Measurements from ENCODE around the gene WTIP. TPM values are rescaled to one million over a fixed set of nuclear protein-coding genes. Genes with fewer than 3 reads are reported as not detected.
"Not testable (repeated sequence)": the region's sequence is repeated elsewhere in the genome, so short reads cannot be mapped to it uniquely, and the experiment has no call there.

WTIP gene
- polyA plus RNA-seq, 3 donors from 2014 or later, result 0.03 TPM; not detected in 2

- Mint-ChIP-seq H3K27ac (no peak overlapping the region), H3K27me3 (ENCODE audit: low read depth in 3 of 3) (peaks cover 0 to 2% (median 2%) of the 10 kb centered on the region in 3 donors), H3K4me3 (no peak overlapping the region), H3K36me3 (no peaks in the 10 kb centered on the region), H3K9me3 (no peaks in the 10 kb centered on the region), H3K4me1 (no peaks in the 10 kb centered on the region)
- DNase-seq, result no peak
Measured at GRCh38 chr19:34502582-34503411, 21.2 kb downstream of the WTIP start.

DNA sequence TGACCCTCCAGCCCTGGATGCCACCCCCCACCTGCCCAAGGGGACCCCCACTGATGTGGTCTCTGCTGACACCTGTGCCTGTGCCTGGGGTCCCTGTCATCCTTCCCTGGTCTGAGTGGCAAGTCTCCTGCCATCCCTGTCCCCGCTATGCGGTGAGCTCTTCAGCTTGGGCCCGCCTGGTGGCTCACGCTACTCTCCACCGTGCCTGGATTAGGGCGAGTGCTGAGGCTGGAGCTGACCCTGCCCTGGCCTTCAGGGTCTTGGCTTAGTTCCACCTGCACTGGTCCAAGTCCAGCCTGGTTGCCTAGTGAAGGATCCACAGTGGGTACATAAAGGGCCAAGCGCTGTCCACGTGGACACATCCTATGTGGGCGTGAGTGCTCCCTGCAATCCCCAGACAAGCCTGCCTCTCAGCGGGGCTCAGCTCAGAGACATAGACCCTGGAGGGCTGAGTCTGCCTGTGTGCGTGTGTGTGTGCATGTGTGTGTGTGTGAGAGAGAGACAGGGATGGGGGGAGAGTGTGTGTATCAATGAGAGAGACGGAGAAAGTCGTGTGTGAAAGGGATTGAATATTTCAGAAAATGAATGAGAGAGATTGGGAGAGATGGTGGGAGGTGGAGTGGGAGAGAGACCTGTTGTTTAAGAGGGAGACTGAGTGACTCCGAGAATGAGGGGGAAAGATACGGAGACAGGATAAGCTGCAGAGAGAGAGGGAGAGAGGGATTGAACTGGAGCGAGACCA is 22.1 kb downstream of the WTIP start:
- Mint-ChIP-seq H3K27me3 (ENCODE audit: low read depth in 3 of 3) (peaks cover 0 to 2% (median 2%) of the 10 kb centered on the region in 3 donors), H3K9me3 (no peaks in the 10 kb centered on the region), H3K4me3 (no peak overlapping the region), H3K27ac (no peak overlapping the region), H3K4me1 (no peaks in the 10 kb centered on the region), H3K36me3 (no peaks in the 10 kb centered on the region)
- DNase-seq, result no peak

DNA sequence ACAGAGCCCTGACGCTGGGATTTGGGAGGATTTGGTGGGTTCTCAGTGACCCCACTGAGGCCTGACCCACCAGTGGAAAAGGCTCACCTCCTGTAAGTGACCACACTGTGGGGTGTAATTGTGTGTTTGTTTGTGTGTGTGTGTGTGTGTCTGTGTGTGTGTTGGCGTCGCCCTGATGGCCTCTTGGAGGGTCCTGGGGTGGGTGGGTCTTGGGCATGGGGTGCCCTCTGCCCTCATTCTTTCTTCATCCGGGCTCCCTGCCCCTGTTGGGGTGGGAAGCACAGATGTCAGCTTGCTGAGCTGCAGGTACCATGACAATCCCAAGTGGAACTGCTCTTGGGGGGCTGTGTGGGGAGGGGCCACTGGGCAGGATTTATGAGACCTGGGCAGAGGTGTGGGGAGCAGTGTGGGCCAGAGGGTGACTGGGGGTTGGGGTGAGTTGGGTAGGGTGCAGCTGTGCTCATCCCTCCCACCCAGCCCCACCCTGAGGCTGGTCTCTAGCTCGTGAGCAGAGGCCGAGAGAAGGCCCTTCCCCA is 22.8 kb downstream of the WTIP start:
- Mint-ChIP-seq H3K27me3 (ENCODE audit: low read depth in 3 of 3) (peaks cover 1 to 3% (median 2%) of the 10 kb centered on the region in 3 donors), H3K9me3 (no peaks in the 10 kb centered on the region), H3K4me1 (no peaks in the 10 kb centered on the region), H3K36me3 (no peaks in the 10 kb centered on the region), H3K4me3 (no peak overlapping the region), H3K27ac (no peak overlapping the region)
- no peak for DNase-seq

DNA sequence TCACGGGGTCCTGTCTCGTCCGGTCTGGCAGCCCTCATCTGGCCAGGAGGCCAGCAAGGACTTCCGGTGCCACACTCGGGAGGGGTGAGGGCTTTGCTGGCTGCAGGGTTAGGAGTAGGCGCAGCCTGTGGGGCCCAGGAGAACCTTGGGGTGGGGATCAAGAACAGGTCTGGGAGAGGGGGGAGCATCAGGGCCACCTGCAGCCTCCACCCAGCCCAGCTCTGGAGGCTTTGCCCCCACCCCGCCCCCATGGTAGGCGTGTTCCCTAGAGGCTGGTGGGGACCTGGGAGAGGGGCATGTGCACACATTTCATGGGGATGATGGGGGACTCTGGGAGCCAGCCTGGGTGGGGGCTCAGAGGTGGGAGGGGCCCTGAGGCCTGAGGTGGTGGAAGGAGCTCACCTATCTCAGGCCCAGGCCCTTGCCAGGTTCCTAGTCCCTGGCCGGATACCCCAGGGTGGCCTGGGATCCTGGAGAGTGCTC is 23.3 kb downstream of the WTIP start:
- H3K27ac Mint-ChIP-seq, result no peak overlapping the region
- H3K4me1 Mint-ChIP-seq, result no peaks in the 10 kb centered on the region
- no peaks in the 10 kb centered on the region for H3K36me3 Mint-ChIP-seq
- H3K4me3 Mint-ChIP-seq, result no peak overlapping the region
- peaks cover 2 to 4% (median 3%) of the 10 kb centered on the region in 3 donors for H3K27me3 Mint-ChIP-seq (ENCODE audit: low read depth in 3 of 3)
- no peak for DNase-seq
- H3K9me3 Mint-ChIP-seq, result no peaks in the 10 kb centered on the region

DNA sequence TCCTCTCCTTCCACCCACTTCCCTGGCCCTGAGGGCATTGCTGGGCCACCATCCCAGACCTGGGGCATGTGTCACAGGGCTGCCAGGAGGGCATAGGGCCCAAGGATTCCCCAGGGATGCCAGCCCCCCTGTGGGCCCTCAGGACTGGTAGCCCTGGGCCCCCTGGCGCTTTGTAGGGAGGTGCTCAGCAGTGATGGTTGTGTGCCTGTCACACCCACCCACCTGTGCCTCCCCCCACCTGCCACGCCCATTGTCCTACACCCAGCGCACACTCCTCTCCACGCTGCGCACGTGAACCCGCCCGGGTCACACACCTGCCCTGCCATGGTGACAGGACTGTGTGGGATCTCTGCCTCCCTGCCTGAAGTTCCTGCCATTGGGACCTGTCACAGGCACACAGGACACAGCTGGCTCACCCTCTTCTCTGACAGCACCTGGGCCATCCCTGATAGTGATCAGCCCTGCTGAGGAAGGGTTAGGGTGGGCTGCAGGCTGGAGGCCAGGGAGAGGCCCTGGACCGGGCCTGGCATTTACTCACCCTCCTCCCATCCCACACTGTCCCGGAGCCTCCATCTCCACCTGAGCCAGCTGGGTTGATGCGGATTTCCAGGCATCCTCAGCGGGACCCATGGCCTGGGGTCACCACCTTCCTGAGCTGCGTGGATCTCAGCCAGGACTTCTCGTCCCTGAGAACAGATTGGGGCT is 23.9 kb downstream of the WTIP start:
- Mint-ChIP-seq H3K27ac (no peak overlapping the region), H3K4me1 (no peaks in the 10 kb centered on the region), H3K4me3 (no peak overlapping the region), H3K27me3 (ENCODE audit: low read depth in 3 of 3) (peaks cover 3 to 4% (median 3%) of the 10 kb centered on the region in 3 donors), H3K9me3 (peaks cover 0 to 1% (median 0%) of the 10 kb centered on the region in 6 donors), H3K36me3 (no peaks in the 10 kb centered on the region)
- DNase-seq, result no peak

- no peaks in the 10 kb centered on the region for H3K36me3 Mint-ChIP-seq
- H3K4me1 Mint-ChIP-seq, result no peaks in the 10 kb centered on the region
- DNase-seq, result no peak
- peaks cover 3 to 6% (median 4%) of the 10 kb centered on the region in 3 donors for H3K27me3 Mint-ChIP-seq (ENCODE audit: low read depth in 3 of 3)
- H3K27ac Mint-ChIP-seq, result no peak overlapping the region
- peaks cover 0 to 6% (median 2%) of the 10 kb centered on the region in 6 donors for H3K9me3 Mint-ChIP-seq
- no peak overlapping the region for H3K4me3 Mint-ChIP-seq
Measured at GRCh38 chr19:34506026-34506370, 24.4 kb downstream of the WTIP start.

- DNase-seq, result no peak
- H3K27me3 Mint-ChIP-seq (ENCODE audit: low read depth in 3 of 3), result peaks cover 3 to 7% (median 4%) of the 10 kb centered on the region in 3 donors
Measured at GRCh38 chr19:34507414-34508067, 26.0 kb downstream of the WTIP start.

DNA sequence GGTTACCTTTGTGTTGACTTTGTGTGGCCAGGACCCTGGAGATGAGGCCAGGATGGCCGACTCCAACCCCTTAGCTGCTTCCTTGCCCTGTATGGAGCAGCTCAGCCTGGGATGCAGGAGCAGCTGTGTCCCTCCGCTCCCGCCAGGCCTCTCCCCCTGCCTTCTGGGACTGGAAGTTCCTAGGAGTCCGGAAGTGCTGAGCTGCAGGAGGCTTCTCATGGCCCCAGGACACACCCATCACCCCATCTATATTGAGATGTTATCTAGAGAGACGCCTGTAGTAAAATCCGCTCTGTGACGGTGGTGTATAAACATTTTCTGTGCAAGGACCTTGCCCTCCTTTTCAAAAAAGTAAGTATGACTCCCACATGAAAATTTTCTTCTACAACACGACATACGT is 27.0 kb downstream of the WTIP start:
- H3K4me1 Mint-ChIP-seq, result no peaks in the 10 kb centered on the region
- H3K27ac Mint-ChIP-seq, result no peak overlapping the region
- H3K36me3 Mint-ChIP-seq, result no peaks in the 10 kb centered on the region
- peaks cover 3 to 6% (median 4%) of the 10 kb centered on the region in 3 donors for H3K27me3 Mint-ChIP-seq (ENCODE audit: low read depth in 3 of 3)
- no peak overlapping the region for H3K4me3 Mint-ChIP-seq
- DNase-seq, result no peak
- H3K9me3 Mint-ChIP-seq, result peaks cover 0 to 12% (median 4%) of the 10 kb centered on the region in 6 donors

More at GRCh38 chr19:34507414-34508067, 26.0 kb downstream of the WTIP start:
- H3K36me3 Mint-ChIP-seq, result no peaks in the 10 kb centered on the region
- peaks cover 0 to 12% (median 4%) of the 10 kb centered on the region in 6 donors for H3K9me3 Mint-ChIP-seq
- no peaks in the 10 kb centered on the region for H3K4me1 Mint-ChIP-seq
- no peak overlapping the region for H3K27ac Mint-ChIP-seq
- no peak overlapping the region for H3K4me3 Mint-ChIP-seq

GRCh38 chr19:34510904-34511303 is 29.3 kb downstream of the WTIP start:
- H3K4me3 Mint-ChIP-seq; H3K36me3 Mint-ChIP-seq; H3K27ac Mint-ChIP-seq; DNase-seq; H3K4me1 Mint-ChIP-seq; H3K27me3 Mint-ChIP-seq (ENCODE audit: low read depth in 3 of 3): not testable (repeated sequence)
- peaks cover 0 to 12% (median 4%) of the 10 kb centered on the region in 6 donors for H3K9me3 Mint-ChIP-seq

- no peaks in the 10 kb centered on the region for H3K4me1 Mint-ChIP-seq
- DNase-seq, result no peak
- no peak overlapping the region for H3K4me3 Mint-ChIP-seq
- no peaks in the 10 kb centered on the region for H3K36me3 Mint-ChIP-seq
- peaks cover 0 to 12% (median 4%) of the 10 kb centered on the region in 6 donors for H3K9me3 Mint-ChIP-seq
- H3K27me3 Mint-ChIP-seq (ENCODE audit: low read depth in 3 of 3), result peaks cover 3 to 6% (median 4%) of the 10 kb centered on the region in 3 donors
- H3K27ac Mint-ChIP-seq, result no peak overlapping the region
Measured at GRCh38 chr19:34512254-34512822, 30.8 kb downstream of the WTIP start.

GRCh38 chr19:34513767-34514166 is 32.2 kb downstream of the WTIP start:
- peaks cover 3 to 6% (median 4%) of the 10 kb centered on the region in 3 donors for H3K27me3 Mint-ChIP-seq (ENCODE audit: low read depth in 3 of 3)
- H3K4me3 Mint-ChIP-seq, result no peak overlapping the region
- DNase-seq, result no peak
- no peak overlapping the region for H3K27ac Mint-ChIP-seq
- no peaks in the 10 kb centered on the region for H3K36me3 Mint-ChIP-seq
- H3K9me3 Mint-ChIP-seq, result peaks cover 0 to 12% (median 4%) of the 10 kb centered on the region in 6 donors
- H3K4me1 Mint-ChIP-seq, result no peaks in the 10 kb centered on the region

- no peak for DNase-seq
- Mint-ChIP-seq H3K27me3 (ENCODE audit: low read depth in 3 of 3) (peaks cover 0 to 5% (median 0%) of the 10 kb centered on the region in 3 donors), H3K4me1 (no peaks in the 10 kb centered on the region), H3K36me3 (no peaks in the 10 kb centered on the region), H3K4me3 (no peak overlapping the region), H3K27ac (no peak overlapping the region), H3K9me3 (no peaks in the 10 kb centered on the region)
Measured at GRCh38 chr19:34519602-34520001, 38.0 kb downstream of the WTIP start.

- Mint-ChIP-seq H3K4me1 (no peaks in the 10 kb centered on the region), H3K4me3 (no peak overlapping the region), H3K27ac (no peak overlapping the region), H3K36me3 (no peaks in the 10 kb centered on the region), H3K27me3 (ENCODE audit: low read depth in 3 of 3) (peaks cover 0 to 9% (median 3%) of the 10 kb centered on the region in 3 donors), H3K9me3 (no peaks in the 10 kb centered on the region)
- no peak for DNase-seq
Measured at GRCh38 chr19:34523408-34523807, 41.9 kb downstream of the WTIP start.
